HG02759 (cell line): Measurements from ENCODE around the gene SIRT4.
"Not testable (repeated sequence)": the region's sequence is repeated elsewhere in the genome, so short reads cannot be mapped to it uniquely, and the experiment has no call there.

Source experiments
- ATAC-seq: cut with Tn5 transposase; IDR thresholded peaks from one replicate; pipeline ENCODE4 v1.9.1; 2021; ENCODE audit warnings: mild to moderate bottlenecking, moderate library complexity; ENCODE audit not compliant: unreplicated experiment

The SIRT4 gene

DNA sequence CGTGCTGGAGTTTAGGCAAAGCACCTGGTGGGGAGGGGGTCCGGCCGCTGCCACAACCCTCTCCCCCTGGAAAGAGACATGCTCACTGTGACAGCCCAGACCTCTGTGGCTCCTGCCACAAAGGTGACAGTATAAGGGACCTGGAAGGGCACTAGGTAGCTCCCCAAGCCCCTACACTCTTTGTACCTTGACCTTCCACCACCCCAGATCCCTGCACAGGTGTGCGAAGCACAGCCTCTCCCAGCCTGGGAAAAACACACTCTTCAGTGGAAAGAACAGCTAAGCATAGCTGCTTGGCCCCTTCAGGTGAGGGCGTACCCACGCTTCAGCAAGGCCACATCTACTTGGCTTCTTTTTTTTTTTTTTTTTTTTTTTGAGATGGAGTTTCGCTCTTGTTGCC lies 30.4 kb downstream of the SIRT4 start:
- ATAC-seq: no peak

DNA sequence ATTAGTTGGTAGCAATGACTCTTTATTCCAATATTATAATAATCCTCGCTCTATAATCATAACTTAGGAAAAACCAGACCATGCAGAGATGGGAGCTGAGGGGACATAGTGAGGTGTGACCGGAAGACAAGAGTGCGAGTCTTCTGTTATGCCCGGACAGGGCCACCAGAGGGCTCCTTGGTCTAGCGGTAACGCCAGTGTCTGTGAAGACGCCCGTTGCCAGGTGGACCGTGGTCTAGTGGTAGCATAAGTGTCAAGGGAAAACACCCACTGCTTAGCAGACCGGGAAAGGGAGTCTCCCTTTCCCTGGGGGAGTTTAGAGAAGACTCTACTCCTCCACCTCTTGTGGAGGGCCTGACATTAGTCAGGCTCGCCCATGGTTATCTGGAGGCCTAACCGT lies 33.3 kb downstream of the SIRT4 start:
- ATAC-seq: not testable (repeated sequence)

DNA sequence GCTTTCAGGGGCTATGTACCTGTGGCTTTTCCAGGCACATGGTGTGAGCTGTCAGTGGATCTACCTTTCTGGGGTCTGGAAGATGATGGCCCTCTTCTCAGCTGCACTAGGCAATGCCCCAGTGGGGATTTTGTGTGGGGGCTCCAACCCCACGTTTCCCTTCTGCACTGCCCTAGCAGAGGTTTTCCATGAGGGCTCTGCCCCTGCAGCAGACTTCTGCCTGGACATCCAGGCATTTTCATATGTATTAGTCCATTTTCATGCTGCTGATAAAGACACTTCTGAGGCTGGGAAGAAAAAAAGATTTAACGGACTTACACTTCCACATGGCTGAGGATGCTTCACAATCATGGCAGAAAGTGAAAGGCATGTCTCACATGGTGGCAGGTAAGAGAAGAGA lies 34.3 kb downstream of the SIRT4 start:
- not testable (repeated sequence) for ATAC-seq

DNA sequence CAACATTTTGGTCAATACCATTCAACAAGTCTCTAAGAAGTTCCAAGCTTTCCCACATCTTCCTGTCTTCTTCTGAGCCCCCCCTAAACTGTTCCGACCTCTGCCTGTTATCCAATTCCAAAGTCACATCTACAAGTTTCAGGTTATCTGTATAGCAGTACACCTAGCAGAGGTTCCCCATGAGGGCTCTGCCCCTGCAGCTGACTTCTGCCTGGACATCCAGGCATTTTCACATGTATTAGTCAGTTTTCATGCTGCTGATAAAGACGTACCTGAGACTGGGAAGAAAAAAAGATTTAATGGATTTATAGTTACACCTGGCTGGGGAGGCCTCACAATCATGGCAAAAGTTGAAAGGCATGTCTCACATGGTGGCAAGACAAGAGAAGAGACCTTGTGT lies 35.6 kb downstream of the SIRT4 start:
- ATAC-seq: no peak

DNA sequence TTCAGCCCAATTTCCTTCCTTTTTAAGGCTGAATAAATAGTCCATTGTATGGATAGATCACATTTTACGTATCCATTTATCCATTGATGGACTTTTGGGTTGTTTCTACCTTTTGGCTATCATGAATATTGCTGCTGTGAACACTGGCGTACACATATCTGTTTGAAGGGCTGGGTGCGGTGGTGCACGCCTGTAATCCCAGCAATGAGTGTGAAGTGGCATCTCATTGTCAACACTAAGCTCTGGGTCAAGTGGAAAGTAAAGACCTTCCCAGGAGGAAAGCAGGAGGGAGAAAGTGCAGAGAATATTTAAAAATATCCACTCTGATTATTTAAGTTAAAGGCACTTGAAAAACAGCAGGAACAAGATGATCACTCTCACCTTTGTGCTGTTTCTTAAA lies 37.1 kb downstream of the SIRT4 start:
- no peak for ATAC-seq

DNA sequence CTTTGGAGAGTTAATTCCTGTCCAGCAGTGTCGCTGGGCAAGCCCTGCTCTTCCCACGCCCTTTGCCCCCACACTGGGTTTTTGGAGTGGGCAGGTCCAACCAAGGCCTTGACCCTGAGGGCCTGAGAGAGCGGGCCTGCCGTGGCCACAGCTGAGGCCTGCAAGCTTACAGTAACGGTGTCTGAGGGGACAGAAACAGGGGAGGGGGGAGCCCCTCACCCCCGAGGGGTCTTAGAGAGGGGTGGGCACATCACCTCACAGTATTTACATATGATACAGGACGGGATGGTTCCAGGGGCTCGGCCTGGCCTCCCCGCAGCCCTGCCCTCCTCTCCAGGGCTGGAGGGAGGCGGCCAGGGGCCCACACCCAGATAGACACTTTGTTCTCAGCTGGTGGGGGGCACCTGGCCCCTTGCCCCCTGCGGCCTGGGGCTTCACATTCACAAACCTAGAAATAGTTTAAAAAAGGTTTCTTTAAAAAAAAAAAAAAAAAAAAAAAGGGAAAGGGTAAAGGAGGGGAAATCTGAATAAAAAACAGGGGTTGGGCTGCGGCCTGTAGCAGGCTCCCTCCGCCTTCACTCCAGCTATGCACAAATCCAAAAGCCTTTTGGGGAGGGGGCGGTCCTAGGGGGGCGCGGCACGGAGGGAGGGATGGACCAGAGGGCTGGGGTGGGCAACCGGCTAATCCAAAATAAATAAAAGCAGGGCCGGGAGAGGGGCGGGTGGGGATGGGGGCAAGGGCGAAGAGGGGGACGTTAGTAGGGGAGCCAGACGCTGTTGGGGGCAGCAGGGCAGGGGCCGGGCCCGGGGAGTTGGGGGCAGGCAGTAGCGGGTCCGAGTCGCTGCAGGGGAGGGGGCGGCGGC lies 40.3 kb downstream of the SIRT4 start:
- no peak for ATAC-seq

DNA sequence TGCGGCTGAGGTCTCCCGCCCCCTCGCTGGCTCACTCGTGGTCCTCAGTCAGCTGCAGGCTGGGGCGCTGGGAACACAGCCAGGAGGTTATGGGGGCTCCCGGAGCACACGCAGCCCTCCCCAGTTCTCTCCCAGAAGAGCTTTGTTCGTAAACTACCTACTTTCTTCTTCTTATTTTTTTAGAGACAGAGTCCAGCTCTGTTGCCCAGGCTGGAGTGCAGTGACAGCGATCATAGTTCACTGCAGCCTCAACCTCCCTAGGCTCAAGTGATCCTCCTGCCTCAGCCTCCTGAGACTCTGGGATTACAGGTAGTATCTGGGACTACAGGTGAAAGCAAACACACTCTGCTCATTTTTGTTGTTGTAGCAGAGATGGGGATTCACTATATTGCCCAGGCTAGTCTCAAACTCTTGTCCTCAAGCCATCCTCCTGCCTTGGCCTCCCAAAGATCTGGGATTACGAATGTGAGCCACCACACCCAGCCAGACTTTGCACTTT lies 41.0 kb downstream of the SIRT4 start:
- no peak for ATAC-seq

DNA sequence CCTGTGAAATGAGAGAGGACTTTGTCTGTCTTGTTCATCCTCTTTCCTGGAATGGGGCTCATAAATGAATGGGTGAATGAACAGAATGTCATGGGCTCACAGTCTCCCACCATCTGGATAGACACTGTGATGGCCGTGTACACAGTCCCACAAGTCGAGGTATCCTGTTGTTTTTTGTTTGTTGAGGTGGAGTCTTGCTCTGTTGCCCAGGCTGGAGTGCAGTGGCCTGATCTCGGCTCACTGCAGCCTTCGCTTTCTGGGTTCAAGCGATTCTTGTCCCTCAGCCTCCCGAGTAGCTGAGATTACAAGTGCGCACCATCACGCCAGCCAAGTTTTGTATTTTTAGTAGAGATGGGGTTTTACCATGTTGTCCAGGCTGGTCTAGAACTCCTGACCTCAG lies 41.6 kb downstream of the SIRT4 start:
- ATAC-seq: no peak

DNA sequence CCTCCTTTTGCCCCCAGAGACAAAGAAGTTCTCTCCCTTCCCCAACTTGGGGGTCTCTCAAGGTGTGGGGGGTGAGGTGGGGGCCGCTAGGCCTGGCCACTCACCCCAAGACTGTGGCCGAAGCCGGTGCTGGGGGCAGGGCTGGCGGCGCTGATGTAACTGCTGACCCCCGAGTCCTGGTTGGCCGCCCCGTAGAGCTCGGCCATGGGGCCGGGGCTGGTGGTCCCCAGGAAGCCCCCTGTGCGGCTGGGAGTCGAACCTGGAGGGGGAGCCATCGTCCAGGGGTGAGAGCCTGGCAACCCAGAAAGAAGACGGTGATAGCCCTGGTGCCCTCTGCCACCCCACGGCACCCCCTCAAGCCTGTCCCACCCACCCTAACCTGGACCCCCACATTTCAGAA lies 43.9 kb downstream of the SIRT4 start:
- ATAC-seq: no peak

DNA sequence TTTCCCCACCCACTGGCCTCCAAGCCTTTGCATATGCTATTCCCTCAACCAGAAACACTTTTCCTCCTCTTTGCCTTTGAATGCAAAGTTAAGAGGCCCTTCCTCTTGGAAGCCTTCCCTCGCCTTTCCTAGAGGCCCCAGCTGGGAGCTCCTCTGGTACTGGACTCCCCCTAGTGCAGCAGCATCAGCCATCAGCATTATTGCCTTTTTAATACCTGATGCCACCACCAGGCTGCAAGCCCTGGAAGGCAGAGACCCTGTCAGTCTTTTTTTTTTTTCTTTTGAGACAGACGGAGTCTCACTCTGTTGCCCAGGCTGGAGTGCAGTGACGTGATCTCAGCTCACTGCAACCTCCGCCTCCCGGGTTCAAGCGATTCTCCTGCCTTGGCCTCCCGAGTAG lies 44.6 kb downstream of the SIRT4 start:
- ATAC-seq: no peak

DNA sequence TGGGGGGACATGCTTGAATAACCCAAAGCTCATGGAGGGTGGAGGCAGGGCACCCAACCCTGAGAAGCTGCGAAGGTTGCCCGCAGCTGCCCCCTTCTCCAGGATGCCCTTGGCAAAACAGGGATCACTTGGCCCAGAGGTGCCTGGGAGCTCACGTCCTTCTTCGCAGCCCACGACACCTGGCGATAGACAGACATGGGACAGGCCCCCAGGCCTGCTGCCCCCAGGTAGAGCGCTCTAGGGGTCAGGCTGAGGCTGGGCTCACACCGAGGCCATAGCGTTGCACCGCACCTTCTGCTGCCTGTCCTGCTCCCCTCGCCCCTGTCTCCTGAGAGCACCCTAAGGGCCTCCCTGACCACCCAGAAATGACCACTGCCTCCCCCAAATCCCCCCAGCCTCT lies 45.6 kb downstream of the SIRT4 start:
- no peak for ATAC-seq

DNA sequence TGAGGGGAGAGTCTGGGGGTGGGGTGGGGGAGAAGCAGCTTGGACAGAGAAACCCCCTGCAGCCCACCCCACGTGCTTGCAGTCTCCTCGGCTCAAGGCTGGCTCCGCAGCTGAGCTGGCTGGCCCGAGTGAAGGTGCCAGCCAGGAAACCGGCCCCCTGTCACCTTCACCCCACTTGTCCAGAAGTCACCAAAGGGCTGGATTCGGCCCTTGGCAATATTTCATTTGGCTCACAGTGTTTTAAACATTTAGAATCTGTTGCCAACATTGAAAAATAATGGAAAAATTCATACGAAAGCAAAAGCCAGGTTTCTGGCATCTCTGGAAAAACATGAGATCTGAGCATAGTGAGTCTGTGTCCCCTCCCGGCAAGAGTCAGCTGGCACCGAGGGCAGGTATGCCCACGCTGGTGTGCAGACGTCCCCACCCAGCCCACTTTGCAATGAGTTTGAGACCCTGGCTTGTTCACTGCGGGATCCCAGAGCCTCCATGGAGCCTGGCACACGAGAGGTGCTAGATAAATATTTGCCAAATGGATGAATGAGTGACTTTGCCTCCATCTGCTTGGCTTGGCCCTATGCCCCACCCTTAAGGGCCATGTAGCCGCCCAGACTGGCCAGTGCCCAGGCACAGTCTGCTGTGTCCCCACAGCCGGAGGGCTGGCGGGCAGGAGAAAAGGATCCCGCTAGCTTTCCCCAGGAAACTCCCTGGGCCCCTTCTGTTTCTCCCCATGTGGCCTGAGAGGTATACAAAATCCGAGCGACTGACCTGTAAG lies 48.6 kb downstream of the SIRT4 start:
- ATAC-seq: no peak

DNA sequence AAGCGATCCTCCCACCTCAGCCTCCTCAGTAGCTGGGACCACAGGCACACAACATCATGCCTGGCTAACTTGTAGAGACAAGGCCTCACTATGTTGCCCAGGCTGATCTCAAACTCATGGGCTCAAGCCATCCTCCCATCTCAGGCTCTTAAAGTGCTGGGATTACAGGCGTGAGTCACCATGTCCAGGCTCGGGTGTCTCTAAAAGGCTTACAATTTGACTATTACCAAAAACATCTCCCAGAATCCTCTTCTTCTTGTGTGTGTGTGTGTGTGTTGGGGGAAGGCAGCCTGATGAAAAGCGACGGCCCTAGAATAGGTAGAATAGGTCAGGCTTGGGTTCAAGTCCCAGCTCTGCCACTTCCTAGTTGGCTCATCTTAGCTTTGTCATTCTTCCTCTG lies 50.0 kb downstream of the SIRT4 start:
- no peak for ATAC-seq

DNA sequence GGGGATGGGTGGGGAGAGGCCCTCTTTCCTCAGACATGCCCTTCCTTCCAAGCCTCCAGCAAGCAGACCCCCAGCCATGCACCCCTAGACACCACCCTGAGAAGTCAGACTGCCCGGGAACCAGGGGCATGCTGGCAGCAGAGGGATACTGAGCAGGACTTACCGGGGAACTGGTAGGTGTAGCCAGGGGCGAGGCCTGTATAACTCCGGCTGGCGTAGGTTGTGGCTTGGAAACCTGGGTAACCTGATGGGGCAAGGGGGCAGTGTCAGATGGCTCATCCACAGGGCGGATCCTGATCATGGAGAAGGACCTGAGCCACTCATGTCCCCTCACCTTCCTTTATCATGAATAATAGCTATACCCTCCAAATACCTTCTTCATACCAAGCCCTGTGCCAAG lies 51.0 kb downstream of the SIRT4 start:
- no peak for ATAC-seq

DNA sequence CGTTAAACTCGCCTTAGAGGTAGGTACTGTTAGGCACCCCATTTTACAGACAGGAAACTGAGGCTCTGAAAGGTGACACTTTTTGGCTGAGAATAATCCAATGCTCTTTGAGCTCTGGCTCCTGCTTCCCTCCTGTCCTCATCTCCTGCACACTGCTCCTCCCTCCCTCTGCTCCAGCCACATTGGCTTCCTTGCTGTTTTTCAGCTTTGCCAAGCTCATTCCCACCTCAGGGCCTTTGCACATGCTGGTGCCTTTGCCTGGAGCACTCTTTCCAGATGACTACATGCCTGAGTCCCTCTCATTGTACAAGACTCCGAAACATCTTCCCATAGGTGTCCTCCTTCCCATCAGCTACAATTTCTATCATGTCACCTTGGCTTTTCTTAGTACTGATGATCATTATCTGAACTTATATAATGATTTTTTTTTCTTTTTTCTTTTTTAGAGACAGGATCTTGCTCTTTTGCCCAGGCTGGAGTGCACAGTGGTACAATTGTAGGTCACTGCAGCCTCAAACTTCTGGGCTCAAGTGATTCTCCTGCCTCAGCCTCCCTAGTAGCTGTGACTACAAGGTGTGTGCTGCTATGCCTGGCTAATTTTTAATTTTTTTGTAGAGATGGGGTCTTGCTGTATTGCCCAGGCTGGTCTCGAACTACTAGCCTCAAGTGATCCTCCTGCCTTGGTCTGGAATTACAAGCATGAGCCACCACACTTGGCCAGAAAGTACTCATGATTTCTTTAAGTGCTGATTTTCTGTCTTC lies 51.6 kb downstream of the SIRT4 start:
- no peak for ATAC-seq

DNA sequence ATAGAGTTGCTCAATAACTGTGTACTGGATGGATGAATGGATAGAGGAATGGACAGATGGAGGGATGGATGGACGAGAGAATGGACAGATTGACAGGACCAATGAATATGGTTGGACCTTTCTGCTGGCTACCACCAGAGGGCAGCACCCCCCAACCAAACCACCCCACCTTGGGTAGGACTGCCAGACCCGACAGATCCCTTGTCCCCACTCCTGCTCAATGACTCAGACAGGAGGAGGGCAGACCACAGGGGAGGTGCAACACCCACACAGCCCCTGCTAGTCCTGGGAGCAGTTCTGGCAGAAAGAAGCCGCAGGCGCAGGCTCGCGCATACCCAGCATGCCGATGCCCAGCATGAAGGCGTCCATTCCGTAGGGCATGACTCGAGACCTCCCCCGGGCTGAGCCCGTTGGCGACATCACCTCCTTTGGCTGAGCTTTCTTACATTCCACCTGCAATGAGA lies 54.5 kb downstream of the SIRT4 start:
- no peak for ATAC-seq

DNA sequence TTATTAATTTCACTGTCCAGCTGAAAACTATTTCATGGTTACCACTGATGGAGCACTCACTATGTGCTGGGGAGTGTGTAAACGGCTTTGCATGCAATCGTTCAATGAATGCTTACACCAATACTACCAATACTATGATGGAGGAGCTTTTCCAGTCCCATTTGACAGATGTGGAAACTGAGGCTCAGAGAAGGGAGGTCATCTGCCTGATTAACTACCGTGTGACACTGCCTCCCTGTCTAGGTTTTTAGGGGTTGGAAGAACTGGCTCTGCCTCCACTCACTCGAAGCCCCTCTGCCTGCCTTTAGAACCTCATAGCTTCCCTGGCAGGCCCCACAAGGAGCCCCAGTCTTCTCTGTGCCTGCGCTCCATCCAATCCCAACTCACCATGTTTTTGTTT lies 55.0 kb downstream of the SIRT4 start:
- no peak for ATAC-seq

DNA sequence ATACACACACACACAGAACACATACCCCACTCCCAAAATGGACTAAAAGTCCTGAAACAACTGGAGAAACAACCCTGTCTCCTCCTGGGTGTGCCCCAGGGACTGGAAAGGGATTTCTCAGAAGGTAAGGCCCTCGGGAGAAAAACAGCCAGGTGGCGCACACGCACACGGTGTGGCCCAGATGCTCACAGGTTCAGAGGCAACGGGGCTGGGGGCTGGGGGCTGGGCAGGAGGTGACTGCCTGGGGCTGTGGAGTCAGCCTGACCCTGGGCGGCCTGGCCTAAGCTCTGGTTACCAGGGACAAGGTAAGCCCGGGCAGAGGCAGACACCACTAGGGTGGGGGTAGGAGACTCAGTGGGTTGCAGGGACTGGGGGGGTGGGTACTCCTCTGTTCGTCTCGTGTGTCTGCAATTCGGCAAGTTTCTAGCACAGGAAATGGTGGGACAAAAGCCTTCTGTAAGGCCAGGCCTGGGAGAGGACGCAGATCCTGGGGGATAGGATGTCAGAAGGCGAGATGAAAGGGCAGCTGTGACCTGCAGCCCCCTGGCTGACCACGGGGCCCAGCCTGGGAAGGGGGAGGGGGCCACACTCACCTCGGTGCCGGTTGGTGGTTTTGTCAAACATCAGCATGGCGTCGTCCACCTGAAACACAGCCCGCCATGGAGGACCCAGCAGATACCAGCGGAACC lies 56.4 kb downstream of the SIRT4 start:
- no peak for ATAC-seq

DNA sequence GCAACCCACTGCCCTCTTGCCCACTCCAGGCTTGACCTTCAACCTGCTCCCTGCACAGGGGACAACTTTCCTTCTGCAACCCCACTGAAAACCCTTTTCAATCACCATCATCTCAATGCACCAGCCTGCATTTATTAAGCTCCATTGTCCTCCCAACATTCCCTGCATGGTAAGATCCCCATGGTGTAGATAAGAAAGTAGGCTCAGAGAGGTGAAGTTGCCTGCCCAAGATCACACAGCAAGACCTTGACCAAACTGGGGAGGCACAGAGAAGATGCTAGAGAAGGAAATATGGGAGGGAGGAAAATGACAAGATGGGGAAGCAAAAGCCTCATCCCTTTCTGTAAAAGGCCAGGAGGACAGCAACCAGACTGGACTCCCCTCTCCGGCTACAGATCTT lies 57.0 kb downstream of the SIRT4 start:
- no peak for ATAC-seq

DNA sequence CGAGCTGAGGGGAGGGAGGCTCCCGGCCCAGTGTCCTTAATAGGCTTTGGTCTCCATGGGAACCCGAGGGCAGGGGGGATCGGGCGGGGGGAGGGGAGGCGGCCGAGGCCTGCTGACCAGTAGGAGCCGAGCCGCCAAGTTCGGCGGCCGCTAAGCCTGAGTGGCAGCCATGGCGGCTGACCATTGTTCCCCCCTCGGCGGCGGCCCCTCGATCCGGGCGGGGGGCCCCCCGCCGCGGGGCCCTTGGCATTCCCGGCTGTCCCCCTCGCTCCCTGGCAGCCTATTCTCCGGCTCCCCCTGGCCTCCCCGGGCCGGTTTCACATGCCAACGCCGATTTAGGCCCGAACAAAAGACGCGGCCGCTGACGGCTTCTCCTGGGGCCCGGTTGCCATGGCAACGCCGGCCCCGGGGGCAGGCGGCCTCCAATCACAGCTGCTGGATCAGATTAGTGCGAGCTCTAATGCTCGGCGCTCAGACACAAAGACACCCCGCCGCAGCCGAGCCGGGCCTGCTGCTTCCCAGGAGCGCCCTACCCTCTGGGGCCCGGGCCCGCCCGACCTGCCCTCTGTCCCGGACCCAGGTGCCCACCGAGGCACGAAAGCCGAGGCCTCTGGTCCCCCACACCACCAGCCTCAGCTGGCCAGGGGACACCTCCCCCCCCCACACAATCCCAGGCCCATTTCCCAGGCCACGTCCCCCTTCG lies 59.5 kb downstream of the SIRT4 start:
- ATAC-seq: no peak
